Effector memory CD8-positive, alpha-beta T cell (primary cell): ENCODE measurements around the gene PGM2L1.
"Not testable (repeated sequence)": the region's sequence is repeated elsewhere in the genome, so short reads cannot be mapped to it uniquely, and the experiment has no call there.

Experiments used
- ATAC-seq: fragments of 150-1000 bp; cut with Tn5 transposase; replicated peaks from 2 replicates; pipeline ENCODE4 v1.10.0; 2021; ENCODE audit warnings: mild to moderate bottlenecking, moderate library complexity
- DNase-seq, 3 experiments: peaks; one replicate each; pipeline ENCODE4 v3.0.0; 2021
- H3K27ac Mint-ChIP-seq, 2 donors: one replicate each; pipeline ENCODE4 v1.8.0; 2022; ENCODE audit warnings: mild to moderate bottlenecking in 2 of 2, mixed read lengths in 2 of 2, moderate library complexity in 2 of 2
- H3K27me3 Mint-ChIP-seq, 2 donors: one replicate each; pipeline ENCODE4 v1.8.0; 2022; ENCODE audit warnings: mixed read lengths in 2 of 2
- H3K36me3 Mint-ChIP-seq: one replicate; pipeline ENCODE4 v1.8.0; 2022; ENCODE audit warnings: mild to moderate bottlenecking, moderate library complexity, mixed read lengths; ENCODE audit not compliant: insufficient read depth
- H3K4me1 Mint-ChIP-seq, 2 donors: one replicate each; pipeline ENCODE4 v1.8.0; 2022; ENCODE audit warnings: low read depth in 2 of 2, mixed read lengths in 2 of 2
- H3K4me3 Mint-ChIP-seq, 2 donors: one replicate each; pipeline ENCODE4 v1.8.0; 2022; ENCODE audit warnings: mild to moderate bottlenecking in 2 of 2, mixed read lengths in 2 of 2, moderate library complexity in 2 of 2
- H3K9me3 Mint-ChIP-seq, 2 donors: one replicate each; pipeline ENCODE4 v1.8.0; 2022; ENCODE audit warnings: mixed read lengths in 2 of 2

The PGM2L1 gene

GRCh38 chr11:74384641-74385040 lies 13.6 kb downstream of the PGM2L1 start:
- Mint-ChIP-seq H3K9me3 (no peaks in the 10 kb centered on the region), H3K27me3 (no peaks in the 10 kb centered on the region), H3K36me3 (peaks cover 3% of the 10 kb centered on the region), H3K4me1 (peaks cover 1 to 3% of the 10 kb centered on the region in 2 donors), H3K4me3 (no peak overlapping the region), H3K27ac (no peak overlapping the region)
- DNase-seq, result no peak
- ATAC-seq, result no peak

GRCh38 chr11:74380746-74381439 lies 17.3 kb downstream of the PGM2L1 start:
- ATAC-seq (no peak), DNase-seq (no peak)
- Mint-ChIP-seq H3K4me3 (no peak overlapping the region), H3K4me1 (peaks cover 0 to 1% of the 10 kb centered on the region in 2 donors), H3K27ac (no peak overlapping the region), H3K27me3 (no peaks in the 10 kb centered on the region), H3K36me3 (peaks cover 3% of the 10 kb centered on the region), H3K9me3 (no peaks in the 10 kb centered on the region)

GRCh38 chr11:74377689-74378088 lies 20.5 kb downstream of the PGM2L1 start:
- peaks cover 13% of the 10 kb centered on the region for H3K36me3 Mint-ChIP-seq
- peaks cover 0 to under 1% of the 10 kb centered on the region in 2 donors for H3K4me1 Mint-ChIP-seq
- no peak overlapping the region for H3K4me3 Mint-ChIP-seq
- H3K9me3 Mint-ChIP-seq, result no peaks in the 10 kb centered on the region
- ATAC-seq (no peak), DNase-seq (no peak)
- H3K27ac Mint-ChIP-seq, result no peak overlapping the region
- H3K27me3 Mint-ChIP-seq, result no peaks in the 10 kb centered on the region

GRCh38 chr11:74373382-74373781 lies 24.9 kb downstream of the PGM2L1 start:
- ATAC-seq, result no peak
- H3K4me1 Mint-ChIP-seq, result no peaks in the 10 kb centered on the region
- no peaks in the 10 kb centered on the region for H3K9me3 Mint-ChIP-seq
- H3K27ac Mint-ChIP-seq, result no peak overlapping the region
- no peak overlapping the region for H3K4me3 Mint-ChIP-seq
- H3K27me3 Mint-ChIP-seq, result no peaks in the 10 kb centered on the region
- H3K36me3 Mint-ChIP-seq, result peaks cover 10% of the 10 kb centered on the region
- DNase-seq, result no peak

- Mint-ChIP-seq H3K4me3 (no peak overlapping the region), H3K27ac (no peak overlapping the region), H3K27me3 (no peaks in the 10 kb centered on the region), H3K4me1 (no peaks in the 10 kb centered on the region), H3K9me3 (no peaks in the 10 kb centered on the region), H3K36me3 (peaks cover 10% of the 10 kb centered on the region)
- DNase-seq, result no peak
- no peak for ATAC-seq
Observed at GRCh38 chr11:74371269-74372052, 26.8 kb downstream of the PGM2L1 start.

GRCh38 chr11:74370123-74370522 lies 28.1 kb downstream of the PGM2L1 start:
- Mint-ChIP-seq H3K4me1 (no peaks in the 10 kb centered on the region), H3K4me3 (no peak overlapping the region), H3K36me3 (peaks cover 10% of the 10 kb centered on the region), H3K9me3 (no peaks in the 10 kb centered on the region), H3K27ac (no peak overlapping the region), H3K27me3 (no peaks in the 10 kb centered on the region)
- no peak for ATAC-seq
- no peak for DNase-seq

GRCh38 chr11:74367881-74368280 lies 30.4 kb downstream of the PGM2L1 start:
- Mint-ChIP-seq H3K27me3 (no peaks in the 10 kb centered on the region), H3K36me3 (no peaks in the 10 kb centered on the region), H3K4me3 (no peak overlapping the region), H3K9me3 (no peaks in the 10 kb centered on the region), H3K27ac (no peak overlapping the region), H3K4me1 (no peaks in the 10 kb centered on the region)
- DNase-seq, result no peak
- no peak for ATAC-seq

GRCh38 chr11:74366576-74366975 lies 31.7 kb downstream of the PGM2L1 start:
- DNase-seq (no peak), ATAC-seq (no peak)
- Mint-ChIP-seq H3K9me3 (no peaks in the 10 kb centered on the region), H3K4me3 (no peak overlapping the region), H3K4me1 (no peaks in the 10 kb centered on the region), H3K36me3 (no peaks in the 10 kb centered on the region), H3K27me3 (no peaks in the 10 kb centered on the region), H3K27ac (no peak overlapping the region)

GRCh38 chr11:74365805-74366204 lies 32.4 kb downstream of the PGM2L1 start:
- not testable (repeated sequence) for H3K4me3 Mint-ChIP-seq

GRCh38 chr11:74357449-74357848 lies 40.8 kb downstream of the PGM2L1 start:
- ATAC-seq, result no peak
- Mint-ChIP-seq H3K4me1 (peaks cover 0 to 2% of the 10 kb centered on the region in 2 donors), H3K4me3 (no peak overlapping the region), H3K36me3 (peaks cover 2% of the 10 kb centered on the region), H3K27ac (no peak overlapping the region), H3K9me3 (no peaks in the 10 kb centered on the region), H3K27me3 (no peaks in the 10 kb centered on the region)
- DNase-seq, result no peak

More at GRCh38 chr11:74365805-74366204, 32.4 kb downstream of the PGM2L1 start:
- ATAC-seq, H3K27ac Mint-ChIP-seq, H3K27me3 Mint-ChIP-seq, H3K36me3 Mint-ChIP-seq, H3K4me1 Mint-ChIP-seq, H3K9me3 Mint-ChIP-seq, DNase-seq: not testable (repeated sequence)

- Mint-ChIP-seq H3K4me3 (no peak overlapping the region), H3K4me1 (peaks cover 0 to 2% of the 10 kb centered on the region in 2 donors), H3K36me3 (peaks cover 2% of the 10 kb centered on the region), H3K27ac (no peak overlapping the region), H3K9me3 (no peaks in the 10 kb centered on the region), H3K27me3 (no peaks in the 10 kb centered on the region)
- no peak for DNase-seq
- no peak for ATAC-seq
Observed at GRCh38 chr11:74355626-74356025, 42.6 kb downstream of the PGM2L1 start.

GRCh38 chr11:74354036-74354435 lies 44.2 kb downstream of the PGM2L1 start:
- no peak for ATAC-seq
- peaks cover 2% of the 10 kb centered on the region for H3K36me3 Mint-ChIP-seq
- DNase-seq, result no peak
- H3K27me3 Mint-ChIP-seq, result no peaks in the 10 kb centered on the region
- H3K27ac Mint-ChIP-seq, result peak overlapping the region in 1 of 2 donors; percentile 51
- no peak overlapping the region for H3K4me3 Mint-ChIP-seq
- H3K4me1 Mint-ChIP-seq, result peaks cover 0 to 2% of the 10 kb centered on the region in 2 donors
- H3K9me3 Mint-ChIP-seq, result no peaks in the 10 kb centered on the region

GRCh38 chr11:74347381-74347780 lies 50.9 kb downstream of the PGM2L1 start:
- no peaks in the 10 kb centered on the region for H3K9me3 Mint-ChIP-seq
- no peak for ATAC-seq
- peaks cover 19% of the 10 kb centered on the region for H3K36me3 Mint-ChIP-seq
- H3K27me3 Mint-ChIP-seq, result no peaks in the 10 kb centered on the region
- no peak overlapping the region for H3K4me3 Mint-ChIP-seq
- DNase-seq, result no peak
- no peaks in the 10 kb centered on the region for H3K4me1 Mint-ChIP-seq
- H3K27ac Mint-ChIP-seq, result no peak overlapping the region

- Mint-ChIP-seq H3K27me3 (no peaks in the 10 kb centered on the region), H3K4me1 (no peaks in the 10 kb centered on the region), H3K27ac (no peak overlapping the region), H3K4me3 (no peak overlapping the region), H3K36me3 (peaks cover 22% of the 10 kb centered on the region), H3K9me3 (no peaks in the 10 kb centered on the region)
- DNase-seq (no peak), ATAC-seq (no peak)
Observed at GRCh38 chr11:74345420-74345819, 52.8 kb downstream of the PGM2L1 start.
